ENCODE results near the gene SLC5A6. TPM values are rescaled to one million over a fixed set of nuclear protein-coding genes. Genes with fewer than 3 reads are reported as not detected.
A peak's percentile ranks its signal among the peaks of the same experiment; 100 is the strongest.

Gene SLC5A6
- total RNA-seq: 46.1 and 50.8 TPM in 2 replicates
- 18.9 TPM for total RNA-seq (2013)
- polyA plus RNA-seq: 52.6 and 82.3 TPM in 2 replicates
- polyA minus RNA-seq: 64.2 and 64.4 TPM in 2 replicates

DNA sequence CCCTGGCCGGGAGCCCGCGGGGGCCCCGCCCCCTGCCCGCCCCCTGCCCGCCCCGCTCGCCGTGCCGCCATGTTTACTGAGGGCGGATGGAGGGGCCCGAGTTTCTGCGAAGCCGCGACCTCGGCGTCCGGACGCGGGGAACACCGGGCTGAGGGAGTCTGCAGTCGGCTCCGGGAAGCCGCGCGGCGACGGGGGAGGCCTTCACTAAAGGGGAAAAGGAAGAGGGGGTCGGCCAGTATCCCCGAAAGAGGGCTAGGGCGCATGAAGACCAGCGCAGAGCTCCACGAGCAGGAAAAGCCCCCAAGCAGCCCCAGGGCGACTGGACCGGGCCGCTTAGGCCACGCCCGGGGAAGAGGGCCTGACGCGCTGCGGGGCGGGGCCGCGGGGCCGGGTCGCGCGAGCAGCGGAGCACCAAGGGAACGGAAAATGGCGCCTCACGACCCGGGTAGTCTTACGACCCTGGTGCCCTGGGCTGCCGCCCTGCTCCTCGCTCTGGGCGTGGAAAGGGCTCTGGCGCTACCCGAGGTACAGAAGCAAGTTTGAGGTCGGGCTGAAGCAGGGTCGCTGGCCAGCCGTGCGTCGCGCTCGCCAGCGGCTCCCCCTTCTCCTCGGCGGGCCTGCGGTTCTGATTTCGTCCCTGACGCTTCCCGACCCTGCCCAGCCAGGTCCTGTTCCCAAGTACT is at the start of gene SLC5A6, which contains the start of gene ATRAID:
SLC5A6 (minus strand) TSS at position 326 of the 683 bp plus-strand sequence. CDS start 4,618 bp downstream, outside the sequence.
ATRAID (plus strand) TSS at position 99 of the 683 bp plus-strand sequence; CDS start at position 427, 328 bp downstream.
- Histone ChIP-seq H3K27ac (ENCODE audit: low read length in 2 of 2) (peak within 1 kb of the TSS; percentile 100), H4K20me1 (ENCODE audit: control insufficient read depth, insufficient read depth, low read length, poor library complexity, severe bottlenecking) (no peaks in the 10 kb centered on the region), H3K9me3 (ENCODE audit: control extremely low read depth in 1 of 3, control insufficient read depth in 2 of 3, insufficient read depth in 1 of 3, low read length in 2 of 3) (no peaks in the 10 kb centered on the region), H3K27me3 (replicated peaks in 1 of 4; ENCODE audit: control extremely low read depth in 1 of 4, control insufficient read depth in 3 of 4, insufficient read depth in 4 of 4, low read length in 3 of 4) (no peaks in the 10 kb centered on the region), H3K36me3 (replicated peaks in 1 of 2; ENCODE audit: control extremely low read depth in 1 of 2, control insufficient read depth in 1 of 2, extremely low read depth in 1 of 2, insufficient read depth in 2 of 2, low read length in 1 of 2) (peaks cover 0 to 21% of the 10 kb centered on the region in 2 experiments), H3K4me2 (replicated peaks; ENCODE audit: low read depth, low read length, poor library complexity, severe bottlenecking) (peak within 1 kb of the TSS; percentile 82), H3K79me2 (ENCODE audit: control insufficient read depth, insufficient read depth, low read length) (peaks cover 19% of the 10 kb centered on the region), H3K9ac (ENCODE audit: low read length) (peak within 1 kb of the TSS; percentile 99), H3K4me1 (ENCODE audit: control insufficient read depth in 2 of 2, insufficient read depth in 2 of 2, low read length in 2 of 2) (peaks cover 18 to 20% of the 10 kb centered on the region in 2 donors), H3K4me3 (ENCODE audit: control extremely low read depth in 1 of 5, extremely low read depth in 1 of 5, insufficient read depth in 1 of 5, low read depth in 2 of 5, low read length in 4 of 5) (peak within 1 kb of the TSS; percentile 72 to 100 (median 90)), H2AFZ (ENCODE audit: insufficient read depth, low read depth, low read length, poor library complexity, severe bottlenecking) (peak within 1 kb of the TSS; percentile 83)
- Mint-ChIP-seq H3K27me3 (no peaks in the 10 kb centered on the region), H3K9me3 (ENCODE audit: insufficient read depth) (no peaks in the 10 kb centered on the region), H3K4me1 (peaks cover 34% of the 10 kb centered on the region), H3K27ac (peak within 1 kb of the TSS; percentile 92), H3K4me3 (peak within 1 kb of the TSS; percentile 86)
- POLR2A ChIA-PET: interaction anchor here (0.5 to 1.5 kb wide), 11 partner anchors 8 to 169 kb away, joined by 3 to 15 read pairs (median 5); partner anchors contain the start of genes ABHD1, GTF3C2, OST4 and PREB
- peak; percentile 90 for ATAC-seq (ENCODE audit: low read depth)
- under 1% methylated on average over 73 of the region's 73 CpGs for WGBS (ENCODE audit: insufficient coverage)
- TF ChIP-seq, protein P1, sequence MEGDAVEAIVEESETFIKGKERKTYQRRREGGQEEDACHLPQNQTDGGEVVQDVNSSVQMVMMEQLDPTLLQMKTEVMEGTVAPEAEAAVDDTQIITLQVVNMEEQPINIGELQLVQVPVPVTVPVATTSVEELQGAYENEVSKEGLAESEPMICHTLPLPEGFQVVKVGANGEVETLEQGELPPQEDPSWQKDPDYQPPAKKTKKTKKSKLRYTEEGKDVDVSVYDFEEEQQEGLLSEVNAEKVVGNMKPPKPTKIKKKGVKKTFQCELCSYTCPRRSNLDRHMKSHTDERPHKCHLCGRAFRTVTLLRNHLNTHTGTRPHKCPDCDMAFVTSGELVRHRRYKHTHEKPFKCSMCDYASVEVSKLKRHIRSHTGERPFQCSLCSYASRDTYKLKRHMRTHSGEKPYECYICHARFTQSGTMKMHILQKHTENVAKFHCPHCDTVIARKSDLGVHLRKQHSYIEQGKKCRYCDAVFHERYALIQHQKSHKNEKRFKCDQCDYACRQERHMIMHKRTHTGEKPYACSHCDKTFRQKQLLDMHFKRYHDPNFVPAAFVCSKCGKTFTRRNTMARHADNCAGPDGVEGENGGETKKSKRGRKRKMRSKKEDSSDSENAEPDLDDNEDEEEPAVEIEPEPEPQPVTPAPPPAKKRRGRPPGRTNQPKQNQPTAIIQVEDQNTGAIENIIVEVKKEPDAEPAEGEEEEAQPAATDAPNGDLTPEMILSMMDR (IDR thresholded peaks at IDR 0.05): no peak
- TF ChIP-seq EZH2 (IDR thresholded peaks at IDR 0.05; ENCODE audit: borderline replicate concordance, insufficient read depth, low read depth, low read length, poor library complexity, severe bottlenecking): no peak
- peak; percentile 95 for DNase-seq
- intact Hi-C loops (cut with micrococcal nuclease): loop anchor here (1.0 to 10.0 kb wide), 9 partner anchors 51 to 425 kb away; partner anchors contain the start of genes CENPA, EIF2B4, MAPRE3 and PPM1G
- CTCF ChIA-PET: interaction anchor here (1.0 to 1.5 kb wide), 3 partner anchors 52 to 131 kb away, joined by 3 to 5 read pairs (median 3); no protein-coding TSS in a partner anchor

Measured in B cell (primary cell).